Upper lobe of left lung (tissue), 6 donors: ENCODE measurements around the gene CAMK2B. TPM values are rescaled to one million over a fixed set of nuclear protein-coding genes. Genes with fewer than 3 reads are reported as not detected.
A peak's percentile ranks its signal among the peaks of the same experiment; 100 is the strongest.

Source experiments
- ATAC-seq, 2 donors: fragments of 200-7000 bp; cut with Tn5 transposase; one replicate each; pipeline ENCODE4 v1.9.1; 2022; ENCODE audit warnings: mild to moderate bottlenecking in 2 of 2, moderate library complexity in 2 of 2; ENCODE audit not compliant: low FRiP score in 2 of 2
- DNase-seq, 2 donors: peaks; one replicate each; pipeline ENCODE4 v3.0.0-alpha.2; 2019 to 2020
- H3K27ac ChIP-seq, 4 donors: fragments of 200-600 bp; sonication (generic); one replicate each; pipeline ENCODE4 v1.5.1; 2016 to 2019
- H3K27me3 ChIP-seq, 4 donors: fragments of 200-600 bp; sonication (generic); one replicate each; pipeline ENCODE4 v1.5.1; 2017 to 2019
- H3K36me3 ChIP-seq, 4 donors: fragments of 200-600 bp; sonication (generic); one replicate each; pipeline ENCODE4 v1.5.1; 2016 to 2019
- H3K4me1 ChIP-seq, 4 donors: fragments of 200-600 bp; sonication (generic); one replicate each; pipeline ENCODE4 v1.5.1; 2018 to 2019
- H3K4me3 ChIP-seq, 4 donors: fragments of 200-600 bp; sonication (generic); one replicate each; pipeline ENCODE4 v1.5.1; 2017 to 2019; ENCODE audit warnings: mild to moderate bottlenecking in 2 of 4, moderate library complexity in 1 of 4
- H3K9me3 ChIP-seq, 4 donors: fragments of 200-600 bp; sonication (generic); one replicate each; pipeline ENCODE4 v1.5.1; 2018 to 2019
- EP300 ChIP-seq, 4 donors: sonication (generic); formaldehyde crosslinking; IDR thresholded peaks; one replicate each; pipeline ENCODE4 v1.5.1; 2017; ENCODE audit warnings: antibody characterized with exemption in 4 of 4, control low read depth in 2 of 4
- POLR2A ChIP-seq, 4 donors: fragments of 450-650 bp; IDR thresholded peaks; one replicate each; pipeline ENCODE4 v1.5.1; 2016 to 2017; ENCODE audit warnings: antibody characterized with exemption in 4 of 4, mild to moderate bottlenecking in 2 of 4
- POLR2AphosphoS5 ChIP-seq, 2 donors: sonication (generic); formaldehyde crosslinking; IDR thresholded peaks; one replicate each; pipeline ENCODE4 v1.5.1; 2017; ENCODE audit warnings: antibody characterized with exemption in 2 of 2
- WGBS, 2 donors: methylation state at CpG; one replicate each; pipeline ENCODE4 v1.1.5; 2017 to 2018; 5-methylcytosine and 5-hydroxymethylcytosine counted together
- total RNA-seq, 6 donors: library from RNA; depleted of rRNA in 4 of 6; stranded (reverse); fragments of >200 nt in 4 of 6; gene quantifications; one replicate each; pipeline versions ENCODE4 v1.1.0 to v1.2.1, GENCODE V29; 2016 to 2021
- TF ChIP-seq, protein P1 (sequence below), 6 experiments: fragments of 450-650 bp in 4 of 6; fragments of 200-600 bp in 2 of 6; sonication (generic) in 2 of 6; IDR thresholded peaks; one replicate each; pipeline ENCODE4 v1.5.1; 2016 to 2019; ENCODE audit warnings: antibody characterized with exemption in 6 of 6
- donor health status: DM: no; HTN: no; CAD: no; lungs with moderate emphysema.
- donor health status: DM: no; HTN: yes; CAD: no; lungs with severe emphysema.

The CAMK2B gene
- total RNA-seq, 6 donors from 2014 or later, result 0.09 to 1.8 (median 0.27) TPM; not detected in 3

DNA sequence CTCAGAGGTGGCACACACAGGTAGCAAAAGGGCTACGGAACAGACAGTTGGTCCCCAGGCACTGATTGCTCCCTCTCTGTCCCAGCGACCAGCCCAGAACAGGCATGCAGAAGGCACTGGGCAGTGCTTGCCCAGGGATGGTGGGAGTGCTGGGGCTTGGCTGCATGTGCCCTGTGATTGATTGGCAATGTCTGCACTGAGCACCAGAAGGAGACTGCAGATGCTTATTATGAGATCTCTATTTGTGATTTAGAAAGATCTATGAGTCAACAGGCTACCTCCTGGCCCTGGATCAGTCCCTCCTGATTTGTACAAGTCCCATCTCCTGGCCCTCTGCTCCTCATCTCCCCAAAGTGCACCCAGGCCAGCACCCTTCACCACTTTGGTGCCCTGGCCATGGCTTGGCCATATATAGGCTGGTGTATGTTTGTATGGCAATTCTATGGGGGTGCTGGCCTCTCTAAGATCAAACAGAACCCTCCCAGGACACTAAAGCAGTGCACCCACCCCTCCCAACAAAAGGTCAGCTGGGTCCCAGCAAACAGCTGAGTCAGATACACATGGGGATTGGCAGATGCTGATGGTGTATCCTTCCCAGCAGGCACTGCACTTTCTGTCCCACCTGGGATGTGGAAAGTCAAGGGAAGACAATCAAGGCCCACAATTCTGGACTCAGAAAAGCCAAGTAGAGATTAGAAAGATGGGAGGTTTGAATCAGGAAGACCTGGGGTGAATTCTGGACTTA lies 30.9 kb downstream of the CAMK2B start:
- DNase-seq, result no peak
- no peak for TF ChIP-seq POLR2A (IDR thresholded peaks at IDR 0.05)
- TF ChIP-seq EP300 (IDR thresholded peaks at IDR 0.05), result no peak
- TF ChIP-seq, protein P1, sequence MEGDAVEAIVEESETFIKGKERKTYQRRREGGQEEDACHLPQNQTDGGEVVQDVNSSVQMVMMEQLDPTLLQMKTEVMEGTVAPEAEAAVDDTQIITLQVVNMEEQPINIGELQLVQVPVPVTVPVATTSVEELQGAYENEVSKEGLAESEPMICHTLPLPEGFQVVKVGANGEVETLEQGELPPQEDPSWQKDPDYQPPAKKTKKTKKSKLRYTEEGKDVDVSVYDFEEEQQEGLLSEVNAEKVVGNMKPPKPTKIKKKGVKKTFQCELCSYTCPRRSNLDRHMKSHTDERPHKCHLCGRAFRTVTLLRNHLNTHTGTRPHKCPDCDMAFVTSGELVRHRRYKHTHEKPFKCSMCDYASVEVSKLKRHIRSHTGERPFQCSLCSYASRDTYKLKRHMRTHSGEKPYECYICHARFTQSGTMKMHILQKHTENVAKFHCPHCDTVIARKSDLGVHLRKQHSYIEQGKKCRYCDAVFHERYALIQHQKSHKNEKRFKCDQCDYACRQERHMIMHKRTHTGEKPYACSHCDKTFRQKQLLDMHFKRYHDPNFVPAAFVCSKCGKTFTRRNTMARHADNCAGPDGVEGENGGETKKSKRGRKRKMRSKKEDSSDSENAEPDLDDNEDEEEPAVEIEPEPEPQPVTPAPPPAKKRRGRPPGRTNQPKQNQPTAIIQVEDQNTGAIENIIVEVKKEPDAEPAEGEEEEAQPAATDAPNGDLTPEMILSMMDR (IDR thresholded peaks at IDR 0.05), result no peak
- no peak for TF ChIP-seq POLR2AphosphoS5 (IDR thresholded peaks at IDR 0.05)
- no peaks in the 10 kb centered on the region for H3K9me3 ChIP-seq
- no peak for ATAC-seq
- H3K27ac ChIP-seq, result no peak overlapping the region
- H3K36me3 ChIP-seq, result no peaks in the 10 kb centered on the region
- H3K4me3 ChIP-seq, result no peak overlapping the region
- peaks cover 0 to 12% (median 6%) of the 10 kb centered on the region in 4 donors for H3K4me1 ChIP-seq
- 60 to 82% methylated on average over 1 to 2 of the region's 2 CpGs for WGBS, 2 donors
- peaks cover 0 to 5% (median 2%) of the 10 kb centered on the region in 4 donors for H3K27me3 ChIP-seq

DNA sequence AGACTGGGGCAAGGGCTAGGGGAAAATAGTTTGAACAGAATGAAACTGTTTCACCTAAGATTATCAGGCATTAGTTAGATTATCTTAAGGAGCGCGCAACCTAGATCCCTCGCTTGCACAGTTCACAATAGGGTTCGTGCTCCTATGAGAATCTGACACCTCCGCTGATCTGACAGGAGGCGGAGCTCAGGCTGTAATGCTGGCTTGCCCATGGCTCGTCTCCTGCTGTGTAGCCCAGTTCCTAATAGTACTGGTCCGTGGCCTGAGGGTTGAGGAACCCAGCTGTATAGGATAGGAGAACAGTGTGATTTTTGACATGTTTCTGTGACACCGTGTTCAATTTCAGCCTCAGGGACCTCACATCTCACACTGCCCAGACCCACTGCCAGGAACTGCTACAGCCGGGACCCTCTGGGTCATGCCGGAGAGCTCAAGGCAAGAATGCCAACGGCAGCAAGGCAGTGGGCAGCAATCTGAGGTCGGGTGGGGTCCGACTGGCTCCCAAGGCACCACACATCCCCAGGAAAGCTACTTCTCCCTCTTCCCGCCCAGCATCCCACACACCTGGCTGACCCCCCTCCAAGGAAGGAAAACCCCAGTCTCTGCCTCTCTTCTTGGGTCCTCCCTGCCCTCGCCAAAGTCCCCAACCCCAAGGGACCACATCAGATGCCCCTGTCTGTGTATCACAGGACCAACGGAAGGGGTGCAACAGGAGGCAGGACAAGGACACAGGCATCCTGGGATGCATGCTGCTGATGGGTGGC lies 31.7 kb downstream of the CAMK2B start:
- no peak overlapping the region for H3K27ac ChIP-seq
- H3K27me3 ChIP-seq, result peaks cover 0 to 5% (median 2%) of the 10 kb centered on the region in 4 donors
- peaks cover 0 to 12% (median 6%) of the 10 kb centered on the region in 4 donors for H3K4me1 ChIP-seq
- no peaks in the 10 kb centered on the region for H3K9me3 ChIP-seq
- 55 to 69% methylated on average over 12 to 15 of the region's 17 CpGs for WGBS, 2 donors
- no peak for TF ChIP-seq POLR2AphosphoS5 (IDR thresholded peaks at IDR 0.05)
- TF ChIP-seq, protein P1 (IDR thresholded peaks at IDR 0.05), result no peak
- DNase-seq, result peak in 1 of 2 donors; percentile 16
- ATAC-seq, result peak in 1 of 2 donors; percentile 14
- no peak overlapping the region for H3K4me3 ChIP-seq
- H3K36me3 ChIP-seq, result no peaks in the 10 kb centered on the region

DNA sequence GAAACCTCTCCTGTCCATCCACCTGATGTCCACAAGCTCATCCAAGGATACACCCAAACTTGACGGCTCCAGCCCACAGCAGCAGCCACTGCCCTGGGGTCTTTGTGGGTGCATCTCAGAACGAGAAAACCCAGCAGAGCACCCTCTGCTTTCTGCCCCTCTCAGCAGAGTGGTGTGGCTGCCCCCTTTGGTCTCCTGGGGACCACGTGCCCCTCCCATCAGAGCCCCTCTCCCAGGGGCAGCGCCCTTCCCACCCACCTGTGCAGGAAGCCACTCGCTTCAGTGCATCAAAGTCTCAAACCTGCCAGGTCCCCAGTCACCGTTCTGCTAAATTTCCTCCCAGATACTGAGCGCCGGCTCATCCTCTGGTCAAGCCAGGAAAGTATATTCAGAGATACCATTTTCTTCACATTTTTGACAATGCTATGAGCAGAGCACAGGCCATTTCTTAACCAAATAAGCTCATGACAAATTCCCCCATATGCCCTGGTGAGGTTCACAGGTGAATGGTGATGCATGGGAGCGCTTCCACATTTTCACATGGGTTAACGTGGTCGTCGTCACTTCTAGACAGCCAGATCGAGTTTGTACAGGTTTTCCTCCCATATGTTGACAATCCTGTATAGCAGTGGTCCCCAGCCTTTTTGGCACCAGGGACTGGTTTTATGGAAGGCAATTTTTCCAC lies 32.4 kb downstream of the CAMK2B start:
- ATAC-seq (no peak), DNase-seq (peak in 1 of 2 donors; percentile 10)
- no peak for TF ChIP-seq EP300 (IDR thresholded peaks at IDR 0.05)
- TF ChIP-seq, protein P1 (IDR thresholded peaks at IDR 0.05), result no peak
- TF ChIP-seq POLR2A (IDR thresholded peaks at IDR 0.05), result no peak
- no peak for TF ChIP-seq POLR2AphosphoS5 (IDR thresholded peaks at IDR 0.05)
- Histone ChIP-seq H3K27ac (no peak overlapping the region), H3K9me3 (no peaks in the 10 kb centered on the region), H3K36me3 (no peaks in the 10 kb centered on the region), H3K27me3 (peaks cover 0 to 5% (median 2%) of the 10 kb centered on the region in 4 donors), H3K4me3 (no peak overlapping the region), H3K4me1 (peaks cover 0 to 12% (median 6%) of the 10 kb centered on the region in 4 donors)
- 73 to 76% methylated on average over 11 to 13 of the region's 13 CpGs for WGBS, 2 donors

DNA sequence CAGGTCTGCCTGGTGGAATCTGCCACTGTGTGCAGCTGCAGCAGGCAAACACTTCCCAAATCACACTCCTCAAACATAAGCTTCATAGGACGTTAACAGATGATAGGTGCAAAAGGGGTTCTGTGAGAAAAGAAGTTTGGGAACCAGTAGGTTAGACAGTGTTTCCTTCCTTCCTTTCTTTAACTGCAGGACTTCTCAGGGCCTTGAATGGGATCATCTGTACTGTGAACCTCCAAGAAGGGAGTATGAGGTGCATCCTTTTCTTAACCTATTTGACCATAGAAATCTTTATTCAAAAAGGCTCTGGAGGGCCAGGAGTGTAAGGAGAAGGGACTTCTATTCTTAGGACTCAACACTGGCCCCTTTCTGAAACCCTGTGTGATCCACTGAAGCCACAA lies 33.0 kb downstream of the CAMK2B start:
- no peak for DNase-seq
- 33 to 67% methylated on average over 1 of the region's 1 CpG for WGBS, 2 donors
- TF ChIP-seq EP300 (IDR thresholded peaks at IDR 0.05) (no peak), POLR2AphosphoS5 (IDR thresholded peaks at IDR 0.05) (no peak), POLR2A (IDR thresholded peaks at IDR 0.05) (no peak)
- TF ChIP-seq, protein P1 (IDR thresholded peaks at IDR 0.05), result no peak

More for the DNA sequence above, 33.0 kb downstream of the CAMK2B start:
- ATAC-seq, result no peak
- Histone ChIP-seq H3K4me1 (peaks cover 0 to 12% (median 6%) of the 10 kb centered on the region in 4 donors), H3K27ac (no peak overlapping the region), H3K27me3 (peaks cover 0 to 5% (median 2%) of the 10 kb centered on the region in 4 donors), H3K4me3 (no peak overlapping the region), H3K36me3 (no peaks in the 10 kb centered on the region), H3K9me3 (no peaks in the 10 kb centered on the region)
